GM19099 (cell line): Measurements from ENCODE around the gene ACAA2.

Experiments used
- POLR2A ChIP-seq: IDR thresholded peaks from 3 replicates; pipeline ENCODE4 v1.6.1; 2011; ENCODE audit warnings: low read depth; ENCODE audit not compliant: insufficient read length; ENCODE audit errors: extremely low read depth

The ACAA2 gene

DNA sequence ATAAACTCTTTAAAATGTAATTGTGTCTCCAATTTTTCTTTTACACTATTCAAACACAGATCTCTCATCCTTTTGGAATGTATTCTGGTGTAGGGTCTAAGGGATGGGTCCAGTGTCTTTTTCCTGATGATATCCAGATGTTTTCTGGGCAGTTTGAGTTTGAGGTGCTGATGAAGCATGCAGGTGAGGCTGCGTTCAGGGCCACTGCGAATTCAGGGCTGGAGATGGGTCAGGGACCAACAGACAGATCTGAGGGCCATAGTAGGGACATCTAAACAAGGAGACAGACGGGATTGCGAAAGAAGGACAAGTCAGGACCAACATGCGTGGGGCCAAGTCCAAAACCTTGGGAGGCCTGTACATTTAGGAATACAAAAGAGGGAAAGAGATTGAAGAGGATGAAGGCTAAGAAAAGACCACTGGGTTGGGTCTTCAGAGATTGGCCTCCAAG lies 70.2 kb downstream of the ACAA2 start:
- TF ChIP-seq POLR2A: no peak

DNA sequence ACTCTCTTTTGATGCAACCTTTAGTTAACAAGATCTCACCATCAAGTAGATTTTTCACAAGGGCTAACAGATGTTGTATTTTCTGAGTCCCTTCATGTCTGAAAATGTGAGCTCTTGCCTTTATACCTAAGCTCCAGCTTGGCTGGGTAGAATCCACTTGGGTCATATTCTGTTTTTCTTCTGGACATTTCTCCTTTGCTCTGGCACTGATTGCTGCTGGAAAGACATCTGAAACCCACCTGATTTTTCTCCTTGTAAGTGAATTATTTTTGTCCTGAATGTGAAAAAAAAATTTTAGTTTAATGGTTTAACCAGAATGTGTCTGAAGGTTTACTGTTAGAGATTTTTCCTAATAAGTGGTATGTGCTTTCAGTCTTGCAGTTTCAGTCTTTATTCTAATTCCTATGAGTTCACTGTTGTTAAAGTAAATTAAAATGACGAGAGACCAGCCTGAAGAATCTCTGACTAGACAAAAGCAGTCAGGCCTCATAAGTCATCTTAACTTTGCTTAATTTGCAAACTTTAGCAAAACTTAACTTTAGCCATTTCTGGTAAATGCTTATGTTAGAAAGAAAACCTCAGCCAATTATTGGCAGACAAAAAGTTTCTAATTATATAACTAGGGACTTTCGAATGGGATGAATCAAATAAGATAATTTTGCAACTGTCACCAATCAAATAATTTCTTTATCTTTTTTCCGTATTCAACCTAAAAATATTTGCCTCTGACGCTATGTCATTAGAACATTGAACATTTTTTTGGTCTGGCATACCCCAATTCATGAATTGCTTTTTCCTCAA lies 70.8 kb downstream of the ACAA2 start:
- TF ChIP-seq POLR2A: no peak

DNA sequence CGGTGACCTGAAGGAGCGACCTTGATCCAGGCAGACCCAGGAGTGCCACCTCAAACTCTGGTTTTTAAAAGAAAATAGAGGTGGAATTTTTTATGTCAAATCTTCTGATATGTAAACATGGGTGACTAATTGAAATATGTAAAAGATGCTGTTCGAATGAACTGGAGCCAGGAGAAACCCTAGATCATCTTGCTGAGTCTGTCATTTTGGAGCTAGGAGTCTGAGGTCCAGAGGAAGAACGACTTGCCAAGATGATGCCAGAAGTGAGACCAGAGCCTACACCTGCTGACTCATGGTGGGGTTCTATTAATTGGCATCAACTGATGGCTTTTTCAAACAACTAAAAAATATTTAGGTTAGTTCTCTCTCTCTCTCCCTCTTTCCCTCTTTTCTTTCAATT lies 74.1 kb downstream of the ACAA2 start:
- TF ChIP-seq POLR2A: no peak

DNA sequence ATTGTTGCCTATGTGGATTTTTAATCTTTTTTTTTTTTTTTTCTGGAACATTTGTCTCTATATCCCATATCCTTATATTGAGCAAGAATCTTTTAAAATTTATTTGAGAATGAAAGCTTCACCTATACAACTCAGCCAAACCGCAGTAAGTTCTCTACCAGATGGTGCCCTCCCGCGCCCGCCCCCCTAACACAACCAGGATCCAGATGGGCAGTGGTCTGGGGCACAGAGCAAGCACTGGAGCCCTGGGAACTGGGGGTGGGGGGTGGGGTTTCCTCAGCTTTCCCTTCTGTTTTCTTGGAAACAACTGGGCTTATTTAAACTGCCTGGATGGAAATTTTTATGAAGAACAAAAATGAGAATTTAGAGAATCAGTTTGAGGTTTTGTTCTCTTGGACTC lies 74.6 kb downstream of the ACAA2 start:
- TF ChIP-seq POLR2A: no peak

DNA sequence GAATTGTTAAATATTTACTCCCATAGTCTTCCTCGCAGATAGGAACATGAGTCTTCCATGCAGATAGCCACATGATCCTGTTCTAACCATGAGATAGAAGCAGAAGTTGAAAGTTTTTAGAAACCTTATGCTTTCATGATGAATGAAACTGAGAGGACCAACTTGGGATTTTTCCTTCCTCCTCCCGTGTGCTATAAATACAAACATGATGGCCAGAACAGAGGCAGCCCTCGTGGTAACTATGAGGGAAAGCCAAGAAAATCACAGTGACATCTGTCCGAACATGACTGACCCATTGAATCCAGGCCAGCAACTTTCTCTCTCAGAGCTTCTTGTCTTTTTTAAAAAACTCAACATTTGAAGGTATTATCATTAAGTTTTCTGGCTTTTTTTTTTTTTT lies 78.5 kb downstream of the ACAA2 start:
- no peak for TF ChIP-seq POLR2A

DNA sequence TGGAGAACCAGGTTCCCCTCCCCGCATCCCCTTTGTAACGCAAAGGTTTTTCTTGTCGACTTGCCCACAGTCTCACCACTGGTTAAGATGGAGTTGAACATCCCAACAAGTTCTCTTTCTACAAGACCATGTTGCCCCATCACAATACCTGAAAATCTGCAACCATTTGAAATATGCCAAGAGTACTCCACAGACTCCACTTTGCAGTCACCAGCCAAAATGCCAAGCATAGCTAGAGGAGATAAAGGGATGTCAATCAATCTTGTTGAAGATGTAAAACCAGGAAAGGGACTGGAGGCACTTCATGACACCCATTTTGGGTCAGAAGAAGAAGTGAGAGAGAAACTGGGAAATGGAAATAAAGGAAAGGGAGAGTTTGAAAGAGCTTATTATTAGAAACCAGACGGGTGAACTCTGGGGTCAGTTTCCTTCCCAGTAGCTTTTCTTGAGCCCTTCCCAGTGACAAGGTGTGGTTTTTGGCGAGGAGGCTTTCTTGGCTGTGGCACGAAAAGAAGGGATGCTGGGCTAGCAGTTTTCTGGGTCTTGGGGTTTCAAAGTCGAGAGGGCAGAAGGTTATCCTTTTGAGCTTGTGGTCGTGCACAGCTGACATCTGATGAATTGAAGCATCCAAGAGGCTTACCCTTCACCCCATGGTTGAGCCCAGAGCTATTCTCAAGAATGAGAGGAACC lies 79.3 kb downstream of the ACAA2 start:
- no peak for TF ChIP-seq POLR2A

DNA sequence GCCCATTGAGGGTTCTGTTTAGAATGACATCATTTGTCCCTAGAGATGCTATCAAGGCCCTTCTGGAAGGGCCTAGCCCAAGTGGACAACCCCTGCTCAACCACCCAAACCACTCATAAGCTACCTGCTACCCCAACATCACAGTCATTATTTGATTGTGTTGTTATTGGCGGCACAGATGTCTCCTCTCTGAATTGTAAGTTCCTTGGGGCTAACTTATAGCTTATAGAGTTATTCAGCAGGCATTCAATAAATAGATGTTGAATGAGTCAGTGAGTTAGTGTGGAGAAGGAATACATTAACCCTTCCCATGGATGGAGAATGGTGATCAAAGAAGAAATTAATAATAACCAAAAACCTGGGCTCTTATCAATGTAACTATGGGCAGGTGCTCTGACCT lies 80.0 kb downstream of the ACAA2 start:
- no peak for TF ChIP-seq POLR2A
